Right lobe of liver (tissue), 6 donors: ENCODE results near the gene CFAP61. TPM values are rescaled to one million over a fixed set of nuclear protein-coding genes. Genes with fewer than 3 reads are reported as not detected.

Source experiments
- ATAC-seq, 4 donors: fragments of 200-7000 bp; cut with Tn5 transposase; one replicate each; pipeline ENCODE4 v1.9.1; 2020; ENCODE audit warnings: mild to moderate bottlenecking in 4 of 4, moderate library complexity in 4 of 4
- DNase-seq, 3 donors: peaks; one replicate each; pipeline ENCODE4 v3.0.0-alpha.2; 2020
- H3K27ac ChIP-seq, 3 donors: fragments of 200-600 bp; one replicate each; pipeline ENCODE4 v1.8.0; 2022
- H3K27me3 ChIP-seq, 2 donors: fragments of 200-600 bp; one replicate each; pipeline ENCODE4 v1.8.0; 2022
- H3K36me3 ChIP-seq, 4 donors: fragments of 200-600 bp; sonication (generic) in 1 of 4; one replicate each; pipeline versions ENCODE4 v1.5.1 to v1.8.0; 2017 to 2022; ENCODE audit warnings: control low read depth in 1 of 4
- H3K4me1 ChIP-seq, 4 donors: fragments of 200-600 bp; sonication (generic) in 1 of 4; one replicate each; pipeline versions ENCODE4 v1.5.1 to v1.8.0; 2017 to 2022; ENCODE audit warnings: control low read depth in 1 of 4
- H3K4me3 ChIP-seq, 3 donors: fragments of 200-600 bp; one replicate each; pipeline ENCODE4 v1.8.0; 2022
- H3K9me3 ChIP-seq, 4 donors: fragments of 200-600 bp; sonication (generic) in 1 of 4; one replicate each; pipeline versions ENCODE4 v1.5.1 to v1.8.0; 2017 to 2022; ENCODE audit warnings: control low read depth in 1 of 4
- POLR2A ChIP-seq: fragments of 450-650 bp; IDR thresholded peaks from one replicate; pipeline ENCODE4 v1.6.1; 2017; ENCODE audit warnings: antibody characterized with exemption, mild to moderate bottlenecking
- WGBS: methylation state at CpG from one replicate; pipeline ENCODE4 v1.1.6; 2018; ENCODE audit warnings: low coverage, low lambda C conversion rate; ENCODE audit not compliant: insufficient coverage; ENCODE audit errors: missing lambda C conversion rate; 5-methylcytosine and 5-hydroxymethylcytosine counted together
- intact Hi-C, 2 donors: fragments of 100-400 bp; cut with DNase I; formaldehyde crosslinking; loops; one replicate each; pipeline versions ENCODE4 v1.11.2 to v1.14.1; 2022
- total RNA-seq, 6 experiments: library from RNA; depleted of rRNA in 2 of 6; stranded (reverse); fragments of >200 nt in 2 of 6; fragmentation: NEBNext Ultra II Directional in 3 of 6; extraction: Animal tissue kit (Norgen Biotek cat#: 25700) in 3 of 6; gene quantifications; one replicate each; pipeline versions ENCODE4 v1.1.0 to v1.2.4, GENCODE V29; 2016 to 2023
- TF ChIP-seq, protein P1 (sequence below), 4 donors: fragments of 200-600 bp in 3 of 4; fragments of 450-650 bp in 1 of 4; IDR thresholded peaks; one replicate each; pipeline versions ENCODE4 v1.5.1 to v1.8.0; 2016 to 2022; ENCODE audit warnings: antibody characterized with exemption in 4 of 4, mild to moderate bottlenecking in 2 of 4
- donor health status: DM: no; HTN: yes; CAD: no.
- donor health status: DM: no; HTN: no; CAD: no.
- donor health status: DM: no; HTN: no; CAD: no.
- donor health status: DM: no; HTN: yes; CAD: no.
- donor health status: DM: no; HTN: yes; CAD: no.

CFAP61 gene
- total RNA-seq, 6 experiments from 2014 or later: not detected

GRCh38 chr20:20089018-20089417 is 36.7 kb downstream of the CFAP61 start:
- no peak overlapping the region for H3K27ac ChIP-seq
- no peak for ATAC-seq
- intact Hi-C loops: loop anchor here in 1 of 2 donors (10.0 kb wide), 1 partner anchor 146 kb away; no protein-coding TSS in a partner anchor
- WGBS: 57% methylated on average over 2 of the region's 4 CpGs
- no peaks in the 10 kb centered on the region for H3K9me3 ChIP-seq
- TF ChIP-seq, protein P1, sequence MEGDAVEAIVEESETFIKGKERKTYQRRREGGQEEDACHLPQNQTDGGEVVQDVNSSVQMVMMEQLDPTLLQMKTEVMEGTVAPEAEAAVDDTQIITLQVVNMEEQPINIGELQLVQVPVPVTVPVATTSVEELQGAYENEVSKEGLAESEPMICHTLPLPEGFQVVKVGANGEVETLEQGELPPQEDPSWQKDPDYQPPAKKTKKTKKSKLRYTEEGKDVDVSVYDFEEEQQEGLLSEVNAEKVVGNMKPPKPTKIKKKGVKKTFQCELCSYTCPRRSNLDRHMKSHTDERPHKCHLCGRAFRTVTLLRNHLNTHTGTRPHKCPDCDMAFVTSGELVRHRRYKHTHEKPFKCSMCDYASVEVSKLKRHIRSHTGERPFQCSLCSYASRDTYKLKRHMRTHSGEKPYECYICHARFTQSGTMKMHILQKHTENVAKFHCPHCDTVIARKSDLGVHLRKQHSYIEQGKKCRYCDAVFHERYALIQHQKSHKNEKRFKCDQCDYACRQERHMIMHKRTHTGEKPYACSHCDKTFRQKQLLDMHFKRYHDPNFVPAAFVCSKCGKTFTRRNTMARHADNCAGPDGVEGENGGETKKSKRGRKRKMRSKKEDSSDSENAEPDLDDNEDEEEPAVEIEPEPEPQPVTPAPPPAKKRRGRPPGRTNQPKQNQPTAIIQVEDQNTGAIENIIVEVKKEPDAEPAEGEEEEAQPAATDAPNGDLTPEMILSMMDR (IDR thresholded peaks at IDR 0.05): no peak
- TF ChIP-seq POLR2A: no peak
- H3K27me3 ChIP-seq: no peaks in the 10 kb centered on the region
- H3K4me3 ChIP-seq: no peak overlapping the region
- H3K36me3 ChIP-seq: no peaks in the 10 kb centered on the region
- no peak for DNase-seq
- no peaks in the 10 kb centered on the region for H3K4me1 ChIP-seq

GRCh38 chr20:20089939-20090338 is 37.6 kb downstream of the CFAP61 start:
- 14% methylated on average over 1 of the region's 1 CpG for WGBS
- H3K36me3 ChIP-seq: no peaks in the 10 kb centered on the region
- no peaks in the 10 kb centered on the region for H3K9me3 ChIP-seq
- intact Hi-C loops: loop anchor here in 1 of 2 donors (10.0 kb wide), 1 partner anchor 145 kb away; no protein-coding TSS in a partner anchor
- no peaks in the 10 kb centered on the region for H3K27me3 ChIP-seq
- no peak for ATAC-seq
- no peaks in the 10 kb centered on the region for H3K4me1 ChIP-seq
- TF ChIP-seq, protein P1 (IDR thresholded peaks at IDR 0.05): no peak
- no peak for TF ChIP-seq POLR2A
- no peak overlapping the region for H3K27ac ChIP-seq
- no peak overlapping the region for H3K4me3 ChIP-seq
- DNase-seq: no peak

DNA sequence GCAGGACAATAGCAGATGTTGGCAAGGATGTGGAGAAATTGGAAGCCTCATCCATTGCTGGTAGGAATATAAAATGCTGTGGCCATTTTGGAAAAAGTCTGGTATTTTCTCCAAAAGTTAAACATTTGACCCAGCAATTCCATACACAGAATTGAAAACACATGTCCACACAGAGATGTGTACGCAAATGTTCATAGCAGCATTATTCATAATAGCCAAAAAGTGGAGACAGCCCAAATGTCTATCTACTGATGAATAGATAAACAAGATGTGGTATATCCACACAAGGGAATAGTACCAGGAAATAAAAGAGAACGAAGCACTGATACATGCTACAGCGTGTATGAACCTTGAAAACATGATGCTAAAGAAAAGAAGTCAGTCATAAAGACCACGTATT is 40.5 kb downstream of the CFAP61 start:
- Histone ChIP-seq H3K27ac (no peak overlapping the region), H3K4me1 (no peaks in the 10 kb centered on the region), H3K9me3 (no peaks in the 10 kb centered on the region), H3K36me3 (no peaks in the 10 kb centered on the region), H3K4me3 (no peak overlapping the region), H3K27me3 (no peaks in the 10 kb centered on the region)
- ATAC-seq (no peak), DNase-seq (no peak)
- intact Hi-C loops: no loop called here
- 87% methylated on average over 4 of the region's 4 CpGs for WGBS
- TF ChIP-seq POLR2A: no peak
- TF ChIP-seq, protein P1 (IDR thresholded peaks at IDR 0.05): no peak

DNA sequence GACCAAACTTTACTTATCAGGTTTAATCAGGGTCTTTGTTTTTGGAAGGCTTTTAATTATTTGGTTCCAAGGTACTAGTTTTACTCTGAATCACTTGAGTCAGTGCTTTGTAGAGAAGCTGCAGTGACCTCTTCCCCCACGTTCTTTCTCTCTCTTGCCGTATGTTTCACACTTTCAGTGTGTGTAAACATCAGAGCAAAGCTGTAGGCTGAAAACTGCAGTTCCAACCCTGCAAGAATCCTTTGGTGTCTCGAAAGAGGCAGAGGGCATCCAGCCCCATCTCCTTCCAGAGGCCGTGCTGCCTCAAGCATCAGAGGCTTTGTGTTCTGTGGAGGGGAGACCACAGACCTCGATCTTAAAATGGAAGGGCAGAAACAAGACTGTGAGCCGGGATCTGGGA is 42.1 kb downstream of the CFAP61 start:
- Histone ChIP-seq H3K4me3 (no peak overlapping the region), H3K27me3 (no peaks in the 10 kb centered on the region), H3K9me3 (no peaks in the 10 kb centered on the region), H3K27ac (no peak overlapping the region), H3K36me3 (no peaks in the 10 kb centered on the region), H3K4me1 (no peaks in the 10 kb centered on the region)
- intact Hi-C loops: no loop called here
- 57% methylated on average over 3 of the region's 6 CpGs for WGBS
- TF ChIP-seq, protein P1 (IDR thresholded peaks at IDR 0.05): no peak
- no peak for TF ChIP-seq POLR2A
- ATAC-seq (no peak), DNase-seq (no peak)
